ENCODE measurements around the gene SPR.
A peak's percentile ranks its signal among the peaks of the same experiment; 100 is the strongest.

Gene SPR

DNA sequence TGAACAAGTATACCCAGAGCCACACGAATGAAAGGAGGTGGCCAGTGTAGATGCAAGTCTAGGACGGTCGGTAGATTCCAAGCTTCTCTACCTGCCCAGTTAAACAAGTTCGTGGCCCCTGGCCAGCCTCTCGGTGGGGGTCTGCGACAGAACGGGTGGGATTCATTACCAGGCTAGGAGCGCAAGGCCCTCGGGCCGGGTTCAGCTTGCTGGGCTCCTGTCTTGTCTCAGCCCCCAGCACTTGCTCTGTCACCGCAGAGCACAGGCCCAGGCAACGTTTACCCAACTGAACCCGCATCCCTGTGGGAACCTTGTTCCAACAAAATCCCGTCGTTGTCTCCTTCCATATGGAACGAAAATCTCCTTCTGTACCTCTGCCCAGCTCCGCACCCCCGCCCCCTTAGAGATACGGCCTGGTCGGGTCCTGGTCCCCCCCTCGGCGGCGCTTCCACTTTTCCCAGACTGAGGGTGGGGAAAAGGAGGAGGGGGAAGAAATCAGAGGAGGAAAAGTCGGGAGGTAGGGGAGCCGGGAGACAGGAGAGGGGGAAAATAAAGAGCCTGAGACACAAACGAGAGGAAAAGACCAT is 28.2 kb downstream of the SPR start:
- peak; percentile 16 for DNase-seq
- no peak overlapping the region for H3K4me3 Mint-ChIP-seq
- H3K36me3 Mint-ChIP-seq = no peaks in the 10 kb centered on the region
- H3K27me3 Mint-ChIP-seq = peaks cover 95% of the 10 kb centered on the region
- H3K4me1 Mint-ChIP-seq = peaks cover 26% of the 10 kb centered on the region
- CTCF ChIA-PET = interaction anchor here (1.7 kb wide), 1 partner anchor 10 kb away, joined by 8 read pairs; no protein-coding TSS in a partner anchor
- H3K27ac Mint-ChIP-seq = peak overlapping the region; percentile 70
- no peaks in the 10 kb centered on the region for H3K9me3 Mint-ChIP-seq

DNA sequence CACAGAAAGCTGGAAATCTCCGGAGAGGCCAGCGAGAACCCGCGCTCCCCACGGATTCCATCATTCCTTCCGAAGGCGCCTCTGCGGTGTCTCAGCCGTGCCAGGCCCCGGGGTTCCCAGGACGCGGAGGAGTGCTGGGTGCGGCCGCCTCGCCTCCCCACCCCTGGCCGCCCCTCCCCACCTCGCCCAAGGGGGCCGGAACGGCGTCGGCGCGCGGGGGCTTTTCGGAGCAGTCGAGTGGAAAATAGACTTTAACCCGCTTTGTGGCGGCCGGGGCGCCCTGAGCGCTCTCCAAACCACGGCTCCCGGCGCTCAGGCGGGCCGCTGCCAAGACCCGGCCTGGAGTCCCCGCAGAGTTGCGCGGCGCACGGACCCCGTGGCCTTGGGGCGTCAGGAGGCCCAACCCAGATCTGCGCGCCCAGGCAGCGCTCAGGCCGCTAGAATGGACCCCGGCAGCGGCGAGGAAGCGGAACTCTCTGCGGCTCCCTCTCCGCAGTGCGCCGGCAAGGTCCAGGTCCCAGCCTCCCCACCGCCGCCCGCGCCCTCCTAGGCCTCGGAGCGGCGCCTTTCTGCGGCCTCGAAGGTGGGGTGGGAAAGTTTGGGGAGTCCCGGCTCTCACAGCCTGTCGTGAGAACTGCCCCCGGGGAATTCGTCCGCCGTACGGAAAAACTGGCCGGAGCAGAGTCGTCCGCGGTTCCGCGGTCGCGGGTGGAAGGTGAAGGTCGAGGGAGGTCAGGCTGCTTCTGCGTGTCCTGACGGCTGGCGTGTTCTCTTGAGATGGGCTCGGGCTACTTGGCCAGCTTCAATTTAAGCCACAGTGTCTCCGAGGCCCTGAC is 28.9 kb downstream of the SPR start:
- Mint-ChIP-seq H3K4me1 (peaks cover 28% of the 10 kb centered on the region), H3K4me3 (no peak overlapping the region), H3K27me3 (peaks cover 95% of the 10 kb centered on the region), H3K36me3 (no peaks in the 10 kb centered on the region), H3K27ac (no peak overlapping the region), H3K9me3 (no peaks in the 10 kb centered on the region)
- CTCF ChIA-PET = interaction anchor here (0.7 to 1.7 kb wide), 2 partner anchors 10 to 21 kb away, joined by 3 to 8 read pairs; no protein-coding TSS in a partner anchor
- DNase-seq = peak; percentile 47

DNA sequence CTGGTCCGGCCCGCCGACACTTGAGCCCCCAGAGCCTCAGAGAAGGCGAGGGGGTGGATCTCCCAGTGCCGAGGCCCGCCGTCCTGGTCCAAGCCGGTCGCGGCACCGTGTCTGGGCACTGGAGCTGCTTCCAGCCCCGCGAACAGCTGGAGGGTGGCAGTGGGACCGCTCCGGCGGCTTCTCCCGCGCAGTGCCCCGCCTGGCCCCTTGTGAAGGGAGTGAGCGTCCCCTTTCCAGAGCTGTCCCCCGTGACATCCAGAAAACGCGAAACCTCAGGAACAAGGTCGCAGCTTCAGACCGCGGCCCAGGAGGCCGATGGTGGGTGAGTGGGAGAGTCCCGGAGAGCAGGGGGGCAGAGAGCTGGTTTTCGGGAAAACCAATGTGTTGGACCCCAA is 29.5 kb downstream of the SPR start:
- CTCF ChIA-PET = interaction anchor here (0.7 kb wide), 1 partner anchor 21 kb away, joined by 3 read pairs; no protein-coding TSS in a partner anchor
- H3K27me3 Mint-ChIP-seq = peaks cover 95% of the 10 kb centered on the region
- H3K4me1 Mint-ChIP-seq = peaks cover 28% of the 10 kb centered on the region
- peak overlapping the region; percentile 50 for H3K4me3 Mint-ChIP-seq
- no peaks in the 10 kb centered on the region for H3K9me3 Mint-ChIP-seq
- H3K36me3 Mint-ChIP-seq = no peaks in the 10 kb centered on the region
- no peak overlapping the region for H3K27ac Mint-ChIP-seq
- DNase-seq = peak; percentile 18

DNA sequence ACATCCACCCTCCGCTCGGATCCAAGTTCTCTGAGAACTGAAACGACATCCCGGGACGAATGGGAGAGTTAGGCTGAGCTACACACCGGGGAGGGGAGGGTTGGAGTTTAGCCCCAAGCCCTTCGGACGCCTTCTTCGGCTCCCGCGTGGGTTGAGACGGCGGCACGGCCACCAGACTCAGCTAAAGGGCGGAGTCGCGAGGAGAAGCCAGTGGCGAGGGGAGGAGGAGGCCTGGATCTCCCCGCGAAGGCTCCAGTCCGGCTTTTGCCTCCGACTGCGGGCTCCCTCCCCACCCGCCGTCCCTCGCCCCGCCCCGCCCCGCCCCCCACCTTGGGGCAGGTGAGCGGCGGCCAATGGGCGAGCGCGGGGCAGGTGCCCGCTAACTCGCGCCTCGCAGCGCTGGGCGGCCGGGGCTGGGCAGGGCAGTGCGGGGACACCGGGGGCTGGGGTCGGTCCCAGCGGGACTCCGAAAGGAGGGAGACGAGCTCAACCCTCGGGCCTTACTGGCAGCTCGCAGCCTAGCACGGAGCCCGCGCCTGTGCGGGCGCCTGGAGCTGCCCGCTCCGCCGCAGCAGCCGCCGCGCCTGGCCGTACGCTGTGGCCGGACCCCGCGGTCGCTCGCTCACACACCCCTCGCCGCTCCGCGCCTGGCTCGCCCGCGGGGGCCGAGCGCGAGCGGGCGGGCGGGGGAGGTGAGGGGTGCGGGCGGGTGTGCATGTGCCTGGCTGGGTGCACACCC is 30.1 kb downstream of the SPR start, which contains the start of gene EMX1:
TSS of gene EMX1 (plus strand) at position 382 of the 739 bp plus-strand sequence. CDS start at position 716, 334 bp downstream.
- no peaks in the 10 kb centered on the region for H3K9me3 Mint-ChIP-seq
- peak; percentile 49 for DNase-seq
- H3K27me3 Mint-ChIP-seq = peaks cover 95% of the 10 kb centered on the region
- H3K36me3 Mint-ChIP-seq = no peaks in the 10 kb centered on the region
- peak within 1 kb of the TSS; percentile 50 for H3K4me3 Mint-ChIP-seq
- H3K4me1 Mint-ChIP-seq = peaks cover 28% of the 10 kb centered on the region
- H3K27ac Mint-ChIP-seq = no peak within 1 kb of the TSS
- CTCF ChIA-PET = no interaction called here

DNA sequence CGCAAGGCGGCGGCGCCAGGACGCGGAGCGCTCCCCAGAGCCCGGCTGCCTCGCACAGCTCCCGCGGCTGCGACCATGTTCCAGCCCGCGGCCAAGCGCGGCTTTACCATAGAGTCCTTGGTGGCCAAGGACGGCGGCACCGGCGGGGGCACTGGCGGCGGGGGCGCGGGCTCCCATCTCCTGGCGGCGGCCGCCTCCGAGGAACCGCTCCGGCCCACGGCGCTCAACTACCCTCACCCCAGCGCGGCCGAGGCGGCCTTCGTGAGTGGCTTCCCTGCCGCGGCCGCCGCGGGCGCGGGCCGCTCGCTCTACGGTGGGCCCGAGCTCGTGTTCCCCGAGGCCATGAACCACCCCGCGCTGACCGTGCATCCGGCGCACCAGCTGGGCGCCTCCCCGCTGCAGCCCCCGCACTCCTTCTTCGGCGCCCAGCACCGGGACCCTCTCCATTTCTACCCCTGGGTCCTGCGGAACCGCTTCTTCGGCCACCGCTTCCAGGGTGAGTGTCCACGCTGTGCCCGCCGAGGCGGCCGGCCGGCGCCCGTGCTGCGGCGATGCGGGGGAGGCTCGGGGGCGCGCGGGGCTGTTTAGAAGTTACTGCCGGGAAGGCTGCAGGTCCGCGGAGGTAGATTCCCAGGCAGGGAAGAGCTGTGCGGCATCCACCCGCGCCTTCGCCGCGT is 30.8 kb downstream of the SPR start:
- peak; percentile 23 for DNase-seq
- Mint-ChIP-seq H3K36me3 (no peaks in the 10 kb centered on the region), H3K9me3 (no peaks in the 10 kb centered on the region), H3K27ac (no peak overlapping the region), H3K4me1 (peaks cover 28% of the 10 kb centered on the region), H3K27me3 (peaks cover 97% of the 10 kb centered on the region), H3K4me3 (no peak overlapping the region)
- CTCF ChIA-PET = no interaction called here

DNA sequence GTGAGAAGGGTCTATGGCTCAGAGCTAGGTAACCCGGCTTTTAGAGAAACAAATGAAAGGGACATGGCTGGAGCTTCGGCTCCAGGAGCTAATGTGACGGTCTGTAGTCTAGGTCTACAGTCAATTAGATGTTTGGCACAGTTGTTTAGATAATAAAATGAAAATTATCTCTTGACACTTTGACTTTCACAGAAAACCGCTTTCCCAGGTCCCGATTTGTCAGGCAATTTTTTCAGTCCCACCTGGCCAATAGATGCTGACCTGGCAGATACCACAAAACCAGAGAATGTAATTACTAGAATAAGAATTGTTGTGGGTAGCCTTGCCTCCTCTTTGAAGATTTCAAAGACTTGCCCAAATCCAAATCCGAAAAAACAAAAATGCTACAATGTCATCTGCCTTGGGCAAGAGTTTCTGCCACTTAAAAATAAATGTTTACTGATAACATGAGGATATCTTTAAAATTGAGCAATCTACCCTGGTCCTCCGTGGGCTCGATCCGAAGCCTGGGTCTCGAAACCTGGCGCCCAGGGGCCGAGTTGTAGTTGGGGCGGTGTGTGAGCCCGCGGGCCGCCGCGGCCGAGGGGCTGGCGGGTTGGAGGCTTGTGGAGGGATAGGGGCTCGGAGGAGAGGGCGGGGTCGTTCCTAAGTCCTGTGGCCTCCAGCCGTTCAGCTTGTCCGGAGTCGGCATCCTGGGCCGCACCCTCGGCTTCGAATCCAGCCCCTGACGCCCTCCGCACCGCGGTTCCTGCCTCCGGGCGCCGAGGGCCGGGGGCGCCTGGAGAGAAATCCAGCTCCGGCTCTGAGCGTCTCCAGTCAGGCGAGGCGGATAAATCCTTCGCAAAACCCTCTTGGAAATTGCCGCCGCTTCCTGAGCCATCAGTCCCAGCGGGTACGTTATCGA is 32.5 kb downstream of the SPR start:
- H3K27me3 Mint-ChIP-seq = peaks cover 97% of the 10 kb centered on the region
- H3K36me3 Mint-ChIP-seq = no peaks in the 10 kb centered on the region
- H3K27ac Mint-ChIP-seq = no peak overlapping the region
- no peak overlapping the region for H3K4me3 Mint-ChIP-seq
- CTCF ChIA-PET = no interaction called here
- DNase-seq = peak; percentile 18
- no peaks in the 10 kb centered on the region for H3K9me3 Mint-ChIP-seq
- H3K4me1 Mint-ChIP-seq = peaks cover 33% of the 10 kb centered on the region

DNA sequence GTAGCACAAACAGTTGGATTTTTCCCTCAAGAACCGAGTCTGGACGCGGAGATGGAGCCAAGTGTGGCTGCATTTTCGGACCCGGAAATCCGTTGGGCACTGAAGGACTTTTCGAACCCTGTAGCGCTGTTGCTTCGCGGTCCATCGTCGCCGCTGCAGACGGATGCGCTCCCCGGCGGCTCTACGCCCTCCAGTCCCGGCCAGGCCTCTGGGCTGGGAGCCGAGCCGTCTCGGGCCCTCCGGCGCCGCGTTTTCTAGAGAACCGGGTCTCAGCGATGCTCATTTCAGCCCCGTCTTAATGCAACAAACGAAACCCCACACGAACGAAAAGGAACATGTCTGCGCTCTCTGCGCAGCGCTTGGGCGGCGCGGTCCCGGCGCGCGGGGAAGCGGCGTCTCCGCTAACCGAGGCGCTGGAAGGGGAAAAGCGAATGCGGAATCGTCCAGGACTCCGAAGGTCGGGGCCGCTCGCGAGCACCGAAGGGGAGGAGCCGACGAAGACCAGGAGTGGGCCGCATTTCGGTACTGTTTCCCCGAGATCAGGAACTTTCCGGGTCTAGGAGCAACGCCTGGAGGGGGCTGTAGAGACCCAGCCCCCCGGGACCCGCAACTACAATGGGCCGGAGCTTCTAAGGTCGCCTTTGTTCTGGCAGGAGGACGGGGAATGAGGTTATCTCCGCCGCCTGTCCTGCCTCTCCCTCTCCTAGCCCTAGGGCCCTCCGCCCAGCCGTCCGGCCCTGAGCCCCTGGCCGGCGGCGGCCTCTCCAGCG is 33.3 kb downstream of the SPR start:
- Mint-ChIP-seq H3K9me3 (no peaks in the 10 kb centered on the region), H3K4me1 (peaks cover 27% of the 10 kb centered on the region), H3K36me3 (no peaks in the 10 kb centered on the region), H3K27ac (peak overlapping the region; percentile 7), H3K27me3 (peaks cover 97% of the 10 kb centered on the region), H3K4me3 (peak overlapping the region; percentile 18)
- DNase-seq = peak; percentile 34
- CTCF ChIA-PET = interaction anchor here (0.8 kb wide), 1 partner anchor 27 kb away, joined by 3 read pairs; no protein-coding TSS in a partner anchor

DNA sequence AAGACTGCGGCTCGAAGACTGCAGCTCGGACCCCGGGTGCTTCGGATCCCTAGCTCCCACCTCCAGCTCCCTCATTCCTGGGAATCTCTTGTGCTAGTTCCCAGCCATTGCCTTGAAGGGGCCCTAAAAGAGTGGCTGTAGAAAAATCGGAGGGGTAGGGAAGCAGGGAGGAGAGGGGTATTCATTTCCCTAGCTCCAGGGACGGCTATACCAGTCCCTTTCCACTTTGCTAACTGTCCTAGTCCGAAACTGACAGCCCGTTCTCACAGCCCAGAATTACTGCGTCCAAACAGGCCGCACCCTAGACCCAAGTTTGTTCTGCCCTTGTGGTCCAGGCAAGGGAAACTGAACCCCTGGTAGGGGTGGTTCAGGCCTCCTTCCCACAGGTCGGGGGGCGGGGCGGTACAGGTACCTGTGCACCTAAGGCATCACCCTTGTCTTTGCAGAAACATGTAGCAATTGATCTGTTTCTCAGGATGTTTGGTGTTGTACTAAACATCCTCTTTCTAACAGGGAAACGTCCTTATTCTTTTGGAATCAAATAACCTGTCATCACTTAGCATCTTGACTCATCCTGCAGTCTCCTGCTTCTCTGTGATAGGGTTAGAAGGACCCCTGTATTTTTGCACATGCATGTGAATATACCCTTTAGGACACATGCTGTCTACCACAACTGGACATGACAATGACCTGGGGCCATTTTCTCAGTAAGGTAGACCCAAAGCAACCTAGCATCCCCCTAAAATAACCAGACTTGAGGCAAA is 34.1 kb downstream of the SPR start:
- CTCF ChIA-PET = interaction anchor here (0.8 kb wide), 1 partner anchor 27 kb away, joined by 3 read pairs; no protein-coding TSS in a partner anchor
- peaks cover 25% of the 10 kb centered on the region for H3K4me1 Mint-ChIP-seq
- peaks cover 93% of the 10 kb centered on the region for H3K27me3 Mint-ChIP-seq
- DNase-seq = peak; percentile 19
- no peak overlapping the region for H3K27ac Mint-ChIP-seq
- no peaks in the 10 kb centered on the region for H3K36me3 Mint-ChIP-seq
- no peak overlapping the region for H3K4me3 Mint-ChIP-seq
- no peaks in the 10 kb centered on the region for H3K9me3 Mint-ChIP-seq

DNA sequence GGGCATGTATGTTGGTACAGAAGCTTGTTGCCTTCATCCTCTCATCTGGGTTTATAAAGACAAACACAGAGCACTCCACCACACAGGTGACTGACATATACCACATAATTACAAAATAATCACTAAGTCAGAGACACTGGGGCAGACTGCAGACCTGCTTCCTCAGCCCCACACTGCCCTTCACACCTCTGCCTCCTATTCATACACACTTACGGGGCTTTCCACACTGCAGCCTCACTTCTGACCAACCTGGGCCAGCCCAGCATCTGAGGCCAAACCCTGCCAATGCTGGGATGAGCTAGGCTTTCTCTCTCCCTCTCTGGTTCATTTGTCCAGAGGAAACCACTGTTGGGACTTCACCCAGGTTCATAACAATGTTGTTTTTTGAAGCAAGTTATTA is 34.6 kb downstream of the SPR start:
- DNase-seq = peak; percentile 4
- Mint-ChIP-seq H3K27ac (no peak overlapping the region), H3K27me3 (peaks cover 87% of the 10 kb centered on the region), H3K4me3 (no peak overlapping the region), H3K4me1 (peaks cover 21% of the 10 kb centered on the region), H3K9me3 (no peaks in the 10 kb centered on the region), H3K36me3 (no peaks in the 10 kb centered on the region)
- CTCF ChIA-PET = no interaction called here

DNA sequence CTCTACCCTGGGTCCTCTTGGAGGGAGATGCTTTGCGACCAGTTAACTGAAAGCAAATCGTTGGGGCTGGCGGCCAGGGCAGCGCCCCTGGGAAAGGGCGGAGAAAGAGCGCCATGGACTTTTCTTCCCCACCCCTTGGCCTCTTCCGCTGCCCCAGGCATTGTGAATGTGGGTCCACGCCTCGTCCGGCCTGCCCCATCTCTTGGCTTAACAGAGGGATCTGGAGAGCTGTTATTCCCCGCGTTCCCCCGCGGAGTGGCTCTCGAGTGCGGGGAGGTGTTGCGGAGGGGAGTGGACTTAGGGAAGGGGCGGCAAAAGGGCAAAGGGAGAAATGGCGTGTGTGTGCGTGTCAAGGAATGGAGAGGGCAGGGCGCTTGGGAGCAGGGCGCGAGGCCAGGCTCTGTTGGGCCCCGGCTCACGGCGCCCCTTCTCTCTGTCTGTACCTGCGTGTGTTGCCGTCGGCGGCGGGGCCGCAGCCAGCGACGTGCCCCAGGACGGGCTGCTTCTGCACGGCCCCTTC is 36.7 kb downstream of the SPR start:
- DNase-seq = peak; percentile 16
- Mint-ChIP-seq H3K27ac (peak overlapping the region; percentile 52), H3K36me3 (no peaks in the 10 kb centered on the region), H3K9me3 (no peaks in the 10 kb centered on the region), H3K4me3 (no peak overlapping the region), H3K4me1 (peaks cover 14% of the 10 kb centered on the region), H3K27me3 (peaks cover 70% of the 10 kb centered on the region)
- CTCF ChIA-PET = interaction anchor here (1.2 kb wide), 1 partner anchor 36 kb away, joined by 3 read pairs; no protein-coding TSS in a partner anchor

DNA sequence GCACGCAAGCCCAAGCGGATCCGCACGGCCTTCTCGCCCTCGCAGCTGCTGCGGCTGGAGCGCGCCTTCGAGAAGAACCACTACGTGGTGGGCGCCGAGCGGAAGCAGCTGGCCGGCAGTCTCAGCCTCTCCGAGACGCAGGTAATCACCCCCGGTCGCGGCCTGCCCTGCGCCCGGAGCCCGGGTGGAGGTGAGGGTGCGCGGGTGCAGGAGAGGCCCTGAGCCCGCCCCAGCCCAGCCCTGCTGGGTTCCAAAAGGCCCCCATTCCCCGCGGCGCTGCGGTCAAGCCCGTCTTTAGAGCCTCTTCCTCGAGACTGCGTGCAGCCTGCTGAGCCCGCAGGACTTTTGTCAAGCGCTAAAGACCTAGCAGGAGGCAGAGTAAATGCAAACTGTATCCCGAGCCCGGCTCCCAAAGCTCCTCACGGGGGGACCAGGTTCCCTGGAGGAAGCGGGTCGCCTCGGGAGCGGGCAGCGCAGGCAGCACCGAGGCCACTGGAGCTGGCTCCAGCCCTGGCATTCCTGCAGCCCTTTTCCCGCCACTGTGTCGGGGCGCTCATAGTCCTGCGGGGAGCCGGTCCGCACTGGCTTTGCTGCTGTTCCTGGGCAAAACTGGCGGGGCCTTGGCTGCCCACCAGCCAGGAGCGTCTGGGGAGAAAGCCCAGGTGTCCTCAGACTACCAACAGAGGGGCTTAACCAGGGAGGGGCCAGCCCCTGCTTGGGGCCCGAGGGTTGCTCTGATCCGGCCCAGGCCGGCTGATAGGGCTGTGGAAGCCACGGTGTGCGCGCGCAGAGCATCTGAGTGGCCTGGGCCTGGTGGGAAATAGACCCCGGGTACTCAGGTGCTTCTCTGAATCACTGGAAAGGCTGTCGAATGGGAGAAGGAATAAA is 37.4 kb downstream of the SPR start:
- H3K27me3 Mint-ChIP-seq = peaks cover 63% of the 10 kb centered on the region
- H3K9me3 Mint-ChIP-seq = no peaks in the 10 kb centered on the region
- no peak overlapping the region for H3K27ac Mint-ChIP-seq
- no peaks in the 10 kb centered on the region for H3K36me3 Mint-ChIP-seq
- CTCF ChIA-PET = interaction anchor here (2.1 kb wide), 1 partner anchor 10 kb away, joined by 8 read pairs; no protein-coding TSS in a partner anchor
- DNase-seq = peak; percentile 24
- H3K4me1 Mint-ChIP-seq = peaks cover 11% of the 10 kb centered on the region
- no peak overlapping the region for H3K4me3 Mint-ChIP-seq
